Stimulated activated CD8-positive, alpha-beta memory T cell treated with anti-CD3 and anti-CD28 coated beads, Interleukin-7, amount 100 ng/mL, for 24 hours (primary cell): ENCODE data around the gene PABPC1L2A.
"Not testable (repeated sequence)": the region's sequence is repeated elsewhere in the genome, so short reads cannot be mapped to it uniquely, and the experiment has no call there.

Source experiments
- DNase-seq: peaks from one replicate; pipeline ENCODE4 v3.0.0-alpha.2; 2020; ENCODE audit warnings: low read depth

PABPC1L2A gene

GRCh38 chrX:73079024-73079562, at the start of gene PABPC1L2A:
Gene PABPC1L2A (minus strand): TSS chrX:73079512. CDS start chrX:73079386, 126 bp downstream.
- DNase-seq, result not testable (repeated sequence)

GRCh38 chrX:73127700-73128241, 48.5 kb upstream of the PABPC1L2A start:
- no peak for DNase-seq

- no peak for DNase-seq
Observed at GRCh38 chrX:73126240-73126639, 46.9 kb upstream of the PABPC1L2A start.

GRCh38 chrX:73099505-73099904, 20.2 kb upstream of the PABPC1L2A start:
- DNase-seq, result not testable (repeated sequence)

- DNase-seq, result not testable (repeated sequence)
Observed at GRCh38 chrX:73086766-73087165, 7.5 kb upstream of the PABPC1L2A start.

GRCh38 chrX:73079884-73080283, 572 bp upstream of the PABPC1L2A start:
- DNase-seq, result not testable (repeated sequence)

- DNase-seq, result not testable (repeated sequence)
Observed at GRCh38 chrX:73078597-73078996, 715 bp downstream of the PABPC1L2A start.

GRCh38 chrX:73076838-73077237, 2.5 kb downstream of the PABPC1L2A start:
- no peak for DNase-seq

- no peak for DNase-seq
Observed at GRCh38 chrX:73069365-73070035, 9.8 kb downstream of the PABPC1L2A start.

GRCh38 chrX:73068467-73069364, 10.6 kb downstream of the PABPC1L2A start:
- DNase-seq, result no peak

GRCh38 chrX:73067761-73068466, 11.4 kb downstream of the PABPC1L2A start:
- not testable (repeated sequence) for DNase-seq

- DNase-seq, result no peak
Observed at GRCh38 chrX:73028876-73029275, 50.4 kb downstream of the PABPC1L2A start.
